GM12864 (cell line): ENCODE results near the gene INSC.
A peak's percentile ranks its signal among the peaks of the same experiment; 100 is the strongest.

ENCODE experiments used
- DNase-seq: peaks from one replicate; pipeline ENCODE4 v3.0.0-alpha.2; 2011; ENCODE audit warnings: low read depth
- H3K4me3 ChIP-seq: 2 replicates; pipeline ENCODE4 v1.5.1; 2011; ENCODE audit warnings: mild to moderate bottlenecking, low read depth, low read length, control low read depth
- TF ChIP-seq, protein P1 (sequence below): IDR thresholded peaks from 2 replicates; pipeline ENCODE4 v1.5.1; 2011; ENCODE audit warnings: low read depth, mild to moderate bottlenecking, moderate library complexity, low read length, control low read depth, inconsistent platforms; ENCODE audit errors: missing control alignments

Gene INSC

DNA sequence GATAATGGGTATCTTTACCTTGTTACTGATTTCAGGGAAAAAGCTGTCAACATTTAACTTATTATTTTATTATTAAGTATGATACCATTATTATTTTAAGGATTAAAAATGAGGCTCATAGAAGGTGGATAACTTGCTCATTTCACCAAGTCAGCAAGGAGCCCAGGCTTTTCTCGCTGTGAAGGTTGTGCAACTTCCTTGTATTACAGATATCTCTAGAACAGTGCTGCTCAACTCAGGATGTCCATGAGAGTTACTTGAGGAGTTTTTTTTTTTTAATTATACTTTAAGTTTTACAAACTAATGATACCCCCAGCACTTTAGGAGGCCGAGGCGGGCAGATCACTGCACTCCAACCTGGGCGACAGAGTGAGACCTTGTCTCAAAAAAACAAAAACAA lies 98.2 kb downstream of the INSC start:
- no peak overlapping the region for H3K4me3 ChIP-seq
- no peak for DNase-seq
- TF ChIP-seq, protein P1, sequence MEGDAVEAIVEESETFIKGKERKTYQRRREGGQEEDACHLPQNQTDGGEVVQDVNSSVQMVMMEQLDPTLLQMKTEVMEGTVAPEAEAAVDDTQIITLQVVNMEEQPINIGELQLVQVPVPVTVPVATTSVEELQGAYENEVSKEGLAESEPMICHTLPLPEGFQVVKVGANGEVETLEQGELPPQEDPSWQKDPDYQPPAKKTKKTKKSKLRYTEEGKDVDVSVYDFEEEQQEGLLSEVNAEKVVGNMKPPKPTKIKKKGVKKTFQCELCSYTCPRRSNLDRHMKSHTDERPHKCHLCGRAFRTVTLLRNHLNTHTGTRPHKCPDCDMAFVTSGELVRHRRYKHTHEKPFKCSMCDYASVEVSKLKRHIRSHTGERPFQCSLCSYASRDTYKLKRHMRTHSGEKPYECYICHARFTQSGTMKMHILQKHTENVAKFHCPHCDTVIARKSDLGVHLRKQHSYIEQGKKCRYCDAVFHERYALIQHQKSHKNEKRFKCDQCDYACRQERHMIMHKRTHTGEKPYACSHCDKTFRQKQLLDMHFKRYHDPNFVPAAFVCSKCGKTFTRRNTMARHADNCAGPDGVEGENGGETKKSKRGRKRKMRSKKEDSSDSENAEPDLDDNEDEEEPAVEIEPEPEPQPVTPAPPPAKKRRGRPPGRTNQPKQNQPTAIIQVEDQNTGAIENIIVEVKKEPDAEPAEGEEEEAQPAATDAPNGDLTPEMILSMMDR, result no peak

DNA sequence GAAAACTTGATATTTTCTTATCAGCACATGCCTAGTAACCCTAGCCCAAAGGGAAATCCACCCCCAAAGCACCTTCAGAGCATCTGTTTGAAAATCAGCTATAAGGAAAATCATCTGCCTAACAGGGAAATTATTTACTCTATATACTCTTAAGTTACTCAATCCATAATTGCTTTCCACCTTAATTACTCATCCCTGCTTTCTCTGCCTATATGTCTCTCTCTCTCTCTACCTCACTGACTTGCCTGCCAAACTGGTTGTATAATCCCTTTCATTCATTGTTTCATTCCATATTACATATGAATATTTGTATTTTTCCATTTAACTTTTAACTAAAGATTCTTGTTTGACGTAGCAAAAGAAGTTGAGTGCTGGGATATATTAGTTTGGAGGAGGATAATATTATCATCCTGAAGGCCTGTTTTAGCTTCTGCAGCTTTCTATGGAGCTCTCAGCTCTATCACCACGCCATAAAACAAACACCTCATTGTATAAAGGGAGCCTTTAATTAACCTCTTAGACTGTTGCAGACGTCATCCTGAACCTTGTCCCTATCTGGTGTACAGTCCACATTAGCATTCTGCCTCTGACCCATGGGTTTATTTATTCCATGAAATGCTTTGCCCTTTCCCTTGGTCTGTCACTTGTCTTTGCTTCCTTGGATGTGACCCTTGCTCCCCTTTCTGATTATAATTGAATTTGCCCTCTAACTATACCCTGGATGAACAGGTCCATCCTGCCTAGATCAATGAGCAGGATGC lies 98.9 kb downstream of the INSC start:
- no peak for DNase-seq
- no peak overlapping the region for H3K4me3 ChIP-seq
- TF ChIP-seq, protein P1, result no peak

DNA sequence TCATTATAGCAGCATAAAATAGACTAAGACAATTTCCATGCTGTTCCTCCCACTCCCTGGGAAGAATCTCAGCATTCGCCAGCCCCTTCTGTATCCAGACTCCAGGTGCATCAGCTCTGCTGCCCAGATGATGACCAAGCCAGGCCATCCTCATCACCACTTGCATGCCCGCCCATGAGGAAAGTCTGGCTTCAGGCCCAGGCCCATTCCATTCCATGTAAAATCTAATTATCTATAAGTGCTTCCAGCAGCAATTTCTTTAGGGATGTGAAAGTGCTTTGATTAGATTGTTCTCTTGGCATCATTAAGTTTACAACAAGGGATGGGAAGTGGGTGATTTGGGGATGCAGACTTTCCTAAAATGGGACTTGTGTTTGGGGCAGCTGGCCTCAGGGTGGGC lies 100.3 kb downstream of the INSC start:
- no peak overlapping the region for H3K4me3 ChIP-seq
- DNase-seq, result no peak
- TF ChIP-seq, protein P1, result no peak

DNA sequence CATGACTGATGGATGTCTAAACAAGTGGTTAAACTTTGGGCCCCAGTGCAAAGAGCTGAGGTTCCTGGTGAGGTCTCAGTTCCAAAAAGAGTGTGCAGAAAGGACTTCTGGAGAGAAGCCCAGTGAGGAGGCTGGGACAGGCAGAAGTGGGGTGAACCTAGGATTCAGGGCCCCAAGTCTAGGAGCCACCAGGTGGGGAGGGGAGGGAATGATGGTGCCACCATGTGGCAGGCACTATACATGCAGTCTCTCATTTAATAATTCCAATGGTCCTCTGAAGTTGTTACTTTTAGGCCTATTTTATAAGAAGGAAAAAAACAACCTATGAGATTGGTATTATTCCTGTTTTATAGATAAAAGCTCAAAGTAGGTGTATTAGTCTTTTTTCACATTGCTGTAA lies 102.0 kb downstream of the INSC start:
- TF ChIP-seq, protein P1, result peak; percentile 59
- no peak for DNase-seq
- H3K4me3 ChIP-seq, result no peak overlapping the region

DNA sequence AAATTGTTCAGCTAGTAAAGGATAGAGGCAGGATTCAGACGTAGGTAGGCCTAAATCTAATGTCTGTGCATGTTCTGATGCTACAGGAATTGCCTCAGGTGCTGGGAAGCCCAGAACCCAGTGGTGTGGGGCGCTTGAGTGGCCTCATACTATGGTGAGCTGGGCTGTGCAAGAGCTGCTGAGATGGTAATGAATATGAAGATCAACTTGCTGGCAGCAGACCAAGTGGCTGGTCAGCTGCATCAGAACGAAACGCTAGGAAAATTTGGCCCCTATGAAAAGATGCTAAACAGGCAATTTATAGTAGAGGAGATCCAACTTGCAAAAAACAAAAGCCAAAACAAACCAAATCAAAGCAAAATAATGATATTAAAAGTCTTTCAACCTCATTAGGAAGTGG lies 102.7 kb downstream of the INSC start:
- H3K4me3 ChIP-seq, result no peak overlapping the region
- TF ChIP-seq, protein P1, result no peak
- DNase-seq, result no peak

DNA sequence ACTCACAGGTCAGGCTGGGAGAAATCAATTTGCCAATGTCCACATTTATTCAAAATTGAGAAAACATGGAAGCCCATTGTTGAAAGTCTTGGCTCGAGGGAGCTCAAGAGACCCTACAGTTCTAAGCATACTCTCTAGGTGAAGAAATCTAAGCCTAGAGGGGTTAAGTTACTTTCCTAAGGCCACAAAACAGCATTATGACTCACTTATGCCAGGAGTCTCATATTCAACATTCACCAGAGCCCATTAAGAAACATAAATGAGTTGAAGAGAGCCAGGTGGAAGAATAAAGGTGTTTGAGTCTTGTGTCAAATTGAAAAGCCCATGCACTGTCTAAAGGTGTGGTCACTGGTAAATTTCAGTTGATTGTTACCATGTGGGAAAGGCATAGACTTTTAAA lies 108.1 kb downstream of the INSC start:
- DNase-seq, result no peak
- TF ChIP-seq, protein P1, result no peak
- H3K4me3 ChIP-seq, result no peak overlapping the region

DNA sequence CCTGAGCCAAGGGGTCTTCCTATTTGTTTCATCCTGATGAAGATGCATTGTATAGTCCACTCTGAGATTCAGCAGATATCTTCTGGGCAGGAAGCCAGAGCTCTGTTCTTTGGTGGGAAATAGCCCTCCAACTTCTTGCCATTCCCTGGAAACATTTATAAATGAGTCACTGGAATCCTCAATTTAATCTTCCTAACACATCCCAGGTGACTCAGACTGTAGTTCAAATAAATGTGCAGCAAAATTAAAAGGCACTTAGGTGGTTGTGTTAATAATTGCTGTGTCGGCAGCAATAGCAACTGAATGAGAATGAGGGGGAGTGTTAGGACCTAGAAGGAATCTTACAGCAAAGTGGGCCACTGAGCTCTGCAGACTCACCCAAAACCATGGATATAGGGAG lies 108.6 kb downstream of the INSC start:
- DNase-seq, result no peak
- TF ChIP-seq, protein P1, result no peak

More for the DNA sequence above, 108.6 kb downstream of the INSC start:
- no peak overlapping the region for H3K4me3 ChIP-seq
